ENCODE results near the gene ELFN2.

The ELFN2 gene

DNA sequence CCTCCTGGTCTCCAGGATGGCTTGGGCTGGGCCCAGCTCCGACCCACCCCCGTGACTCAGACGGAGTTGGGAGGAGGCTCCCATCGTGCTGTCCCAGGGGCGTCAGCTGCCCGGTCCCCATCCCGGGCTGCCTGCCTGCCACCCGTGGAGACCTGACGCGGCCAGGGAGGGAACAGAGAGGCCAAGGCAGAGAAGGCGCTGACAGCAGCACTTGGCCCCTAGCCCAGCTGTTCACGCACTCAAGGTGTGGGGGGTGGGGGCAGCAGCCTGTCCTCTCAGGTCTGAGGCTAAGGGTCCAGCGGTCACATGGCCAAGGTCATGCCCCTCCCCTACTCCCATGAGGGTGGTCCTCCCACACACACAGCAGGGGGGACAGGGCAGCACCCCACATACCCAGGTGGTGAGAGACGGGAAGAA is 48.6 kb downstream of the ELFN2 start:
- DNase-seq = no peak

DNA sequence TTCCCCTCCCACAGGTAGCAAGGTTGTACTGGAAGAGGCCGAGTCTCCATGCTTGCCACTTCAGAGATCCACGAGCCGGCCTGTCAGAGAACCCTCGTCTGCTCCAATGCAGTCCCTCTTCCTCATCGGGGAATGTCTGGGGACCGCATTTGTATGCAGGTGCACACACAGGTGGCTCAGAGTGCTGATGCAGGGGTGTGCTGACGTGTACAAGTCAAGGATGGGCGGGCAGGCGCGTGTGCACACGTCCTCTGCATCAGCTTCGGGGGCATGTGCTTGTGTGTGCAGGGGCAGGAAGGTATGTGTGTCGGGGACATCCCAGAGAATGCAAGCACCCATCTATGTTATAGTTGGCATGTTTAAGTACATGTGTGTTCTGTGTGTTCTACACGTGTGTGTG is 49.4 kb downstream of the ELFN2 start:
- DNase-seq = no peak

DNA sequence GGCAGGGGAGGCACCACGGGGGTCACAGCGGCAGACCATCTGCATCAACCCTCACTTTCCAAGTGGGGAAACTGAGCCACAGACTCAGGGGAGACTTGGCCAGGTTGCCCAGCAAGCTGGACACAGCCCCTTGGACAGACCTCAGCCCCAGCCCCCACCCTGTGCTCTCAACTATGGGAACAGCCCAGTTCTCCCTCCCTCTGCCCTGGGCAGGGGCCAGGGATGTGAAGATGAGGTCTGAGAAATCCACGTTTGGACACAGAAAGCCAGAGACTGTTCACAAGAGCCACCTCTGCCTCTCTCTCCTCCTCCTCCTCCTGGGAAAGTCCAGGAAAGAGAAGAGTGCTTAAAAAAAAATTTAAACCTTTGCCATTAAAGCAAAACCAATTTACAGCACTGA is 50.1 kb downstream of the ELFN2 start:
- DNase-seq = no peak

DNA sequence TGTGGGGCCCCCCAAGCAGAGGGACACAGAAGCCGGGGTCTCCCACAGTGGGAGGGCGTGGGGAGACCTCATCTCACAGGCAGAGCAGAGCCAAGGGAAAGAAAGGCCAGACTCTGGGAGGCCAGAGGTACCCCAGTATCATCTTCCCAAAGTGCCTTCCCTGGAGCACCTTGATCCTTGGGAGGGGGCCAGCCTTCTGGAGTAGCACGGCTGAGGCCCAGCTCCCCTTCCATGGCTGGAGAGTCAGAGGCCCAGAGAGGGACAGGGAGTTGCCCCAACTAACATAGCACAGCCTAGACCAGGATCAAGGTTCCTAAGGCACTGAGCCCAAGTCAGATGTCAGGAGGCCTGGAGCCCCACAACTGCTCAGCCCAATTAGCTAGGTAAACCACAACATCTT is 50.6 kb downstream of the ELFN2 start:
- no peak for DNase-seq

DNA sequence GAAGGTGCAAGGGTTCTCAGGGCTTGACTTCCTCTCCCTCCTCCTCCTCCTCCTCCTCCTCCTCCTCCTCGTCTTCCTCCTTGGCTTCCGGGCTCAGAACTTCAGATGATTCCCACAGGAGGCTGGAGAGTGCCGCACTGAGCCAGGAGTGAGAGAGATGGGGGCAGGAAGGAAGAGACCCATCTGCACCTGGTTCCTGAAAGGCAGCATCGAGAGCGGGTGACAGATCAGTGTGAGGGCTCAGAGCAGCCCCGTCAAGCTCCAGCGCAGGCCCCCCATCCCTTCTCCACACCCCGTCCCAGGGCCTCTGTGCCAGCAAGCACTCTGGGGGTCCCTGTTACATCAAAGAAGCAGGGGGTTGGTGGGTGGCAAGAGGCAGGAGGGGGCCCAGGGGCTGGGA is 51.5 kb downstream of the ELFN2 start:
- no peak for DNase-seq

DNA sequence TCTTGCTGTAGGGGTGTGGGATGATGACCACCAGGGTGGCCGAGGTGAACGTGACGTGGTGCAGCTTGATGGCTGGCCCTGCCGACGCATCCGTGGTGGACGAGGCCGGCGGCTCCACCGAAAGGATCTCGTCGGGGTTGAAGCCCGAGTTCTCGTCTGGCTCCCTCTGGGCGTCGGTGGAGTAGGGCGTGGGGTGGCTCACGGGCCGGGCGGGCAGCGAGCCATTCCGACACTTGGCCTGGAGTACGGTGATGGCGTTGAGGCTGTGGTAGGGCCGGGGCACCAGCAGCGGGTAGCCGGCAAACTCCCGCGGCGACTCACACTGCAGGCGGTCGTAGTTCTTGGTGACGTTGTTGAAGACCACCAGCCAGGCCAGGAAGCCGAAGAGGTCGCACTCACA is 52.7 kb downstream of the ELFN2 start:
- DNase-seq = no peak

DNA sequence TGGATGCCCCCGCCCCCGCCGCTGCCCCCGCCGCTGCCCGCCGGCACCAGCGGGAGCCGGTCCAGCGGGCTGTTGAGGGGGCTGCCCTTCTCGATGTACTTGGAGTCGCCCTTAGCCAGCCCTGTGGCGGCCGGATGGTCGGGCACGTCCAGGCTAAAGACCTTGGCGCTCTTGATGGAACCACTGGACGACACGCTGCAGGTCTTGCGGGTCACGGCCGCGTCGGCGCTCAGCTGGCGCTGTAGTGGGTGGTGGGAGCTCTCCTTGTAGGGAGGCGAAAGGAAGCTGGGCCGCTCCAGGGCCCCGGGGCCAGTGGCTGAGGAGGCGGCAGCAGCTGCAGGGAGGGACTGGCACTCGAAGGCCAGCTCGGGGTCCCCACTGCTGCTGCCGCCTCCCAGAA is 53.8 kb downstream of the ELFN2 start:
- no peak for DNase-seq

DNA sequence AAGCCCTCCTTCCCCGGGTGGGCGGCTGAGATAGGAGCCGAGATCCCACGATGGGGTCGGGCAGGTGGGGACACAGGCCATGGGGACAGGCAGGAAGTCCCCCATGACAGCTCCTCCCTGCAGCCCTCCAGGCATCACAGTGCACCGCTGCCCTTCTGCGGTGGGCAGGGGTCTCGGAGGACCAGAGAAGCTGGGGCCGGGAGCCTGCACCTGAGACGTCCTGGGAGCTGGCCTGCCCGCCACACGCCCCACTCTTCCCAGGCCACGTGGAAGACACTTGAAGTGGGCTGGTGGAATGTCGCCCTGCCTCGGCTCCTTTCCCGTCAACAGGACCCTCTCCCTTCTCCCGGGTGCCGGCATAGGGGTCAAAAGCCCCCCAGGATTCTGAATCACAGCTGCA is 55.4 kb downstream of the ELFN2 start:
- DNase-seq = no peak

DNA sequence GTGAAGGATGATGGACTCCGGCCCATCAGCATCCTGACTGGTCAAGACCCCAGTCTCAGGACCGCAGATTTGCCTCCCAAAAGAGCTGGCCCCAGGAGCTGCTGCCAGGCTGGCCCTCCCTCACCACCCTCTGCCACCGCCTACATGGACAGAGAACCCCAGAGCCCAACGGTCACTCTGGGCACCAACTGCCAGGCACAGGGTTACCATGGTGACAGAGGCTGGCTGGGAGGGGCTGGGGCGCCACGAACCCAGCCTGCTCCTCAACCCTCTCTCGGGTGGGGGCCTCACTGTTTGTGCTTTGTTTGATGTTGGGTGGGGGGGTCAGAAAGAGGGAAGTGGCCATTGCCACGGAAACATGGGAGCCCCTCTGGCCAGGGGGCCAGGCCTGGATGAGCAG is 55.8 kb downstream of the ELFN2 start:
- no peak for DNase-seq

DNA sequence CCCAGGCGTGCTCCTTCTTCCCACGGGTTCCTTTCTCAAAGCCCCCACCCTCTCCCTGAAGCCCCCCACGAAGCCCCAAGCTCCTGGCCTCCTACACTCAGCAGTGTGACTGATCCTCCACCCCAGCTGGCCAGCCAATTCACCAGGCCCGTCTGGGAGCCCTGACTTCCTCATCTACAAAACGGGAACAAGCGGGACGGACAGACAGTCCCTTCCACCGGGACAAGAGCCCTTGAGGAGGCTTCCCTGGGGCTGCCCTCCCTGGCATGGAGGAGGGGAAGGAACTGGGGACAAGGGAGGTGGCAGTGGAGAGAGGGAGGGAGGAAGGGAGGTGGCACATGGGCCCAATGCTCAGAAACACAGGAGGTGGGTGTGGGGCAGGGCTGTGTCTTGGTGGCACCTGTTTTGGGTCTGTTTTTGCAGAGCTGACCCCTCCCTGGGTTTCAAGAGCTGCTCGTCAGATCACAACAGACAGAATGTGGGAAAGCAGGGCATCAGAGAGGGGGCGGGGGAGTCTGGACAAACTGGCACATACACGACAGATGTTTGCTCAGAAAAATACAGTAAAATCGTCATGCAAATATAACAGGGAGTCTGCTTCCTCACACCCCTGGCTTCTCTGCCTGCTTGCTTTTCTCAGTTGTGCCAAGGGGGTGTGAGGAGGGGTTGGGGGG is 56.8 kb downstream of the ELFN2 start:
- DNase-seq = peak in 1 of 2 donors; percentile 29

DNA sequence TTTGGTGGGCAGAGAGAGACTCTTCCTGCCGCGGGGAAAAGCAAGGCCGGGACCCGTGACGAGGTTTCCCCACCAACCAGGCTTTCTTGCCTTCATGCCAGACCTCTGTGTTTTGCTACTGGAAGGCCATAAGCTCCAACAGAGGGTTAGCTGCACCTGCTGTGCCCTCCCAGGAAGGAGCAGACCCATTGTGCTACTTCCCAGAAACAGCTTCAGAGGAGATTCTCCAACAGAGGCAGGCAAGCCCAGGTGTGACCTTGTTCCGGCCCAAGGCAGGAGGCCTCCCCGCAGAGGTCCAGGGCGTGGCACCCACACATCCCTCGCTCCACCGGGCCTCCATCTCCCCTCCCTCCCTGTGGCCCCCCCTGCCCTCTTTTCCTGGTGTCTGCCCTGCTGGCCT is 57.8 kb downstream of the ELFN2 start:
- no peak for DNase-seq

DNA sequence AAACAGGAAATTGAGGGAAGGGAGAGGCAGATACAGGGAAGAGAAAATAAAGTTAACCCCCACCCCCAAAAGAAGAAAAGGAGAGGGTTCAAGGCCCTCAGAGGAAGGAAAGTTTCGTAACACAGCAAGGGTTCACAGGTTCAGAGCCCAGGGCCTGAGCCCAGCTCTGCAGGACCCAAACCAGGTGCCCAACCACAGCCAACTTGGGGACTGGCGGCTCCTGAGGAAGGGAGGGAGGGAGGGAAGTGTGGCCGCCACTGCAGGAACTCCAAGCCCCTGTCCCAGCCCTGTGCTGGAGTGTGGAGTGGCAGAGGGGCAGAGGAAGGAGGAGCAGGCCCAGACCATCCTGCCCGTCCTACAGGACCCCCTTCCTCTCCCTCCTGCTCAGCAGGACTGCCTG is 59.2 kb downstream of the ELFN2 start:
- DNase-seq = no peak

DNA sequence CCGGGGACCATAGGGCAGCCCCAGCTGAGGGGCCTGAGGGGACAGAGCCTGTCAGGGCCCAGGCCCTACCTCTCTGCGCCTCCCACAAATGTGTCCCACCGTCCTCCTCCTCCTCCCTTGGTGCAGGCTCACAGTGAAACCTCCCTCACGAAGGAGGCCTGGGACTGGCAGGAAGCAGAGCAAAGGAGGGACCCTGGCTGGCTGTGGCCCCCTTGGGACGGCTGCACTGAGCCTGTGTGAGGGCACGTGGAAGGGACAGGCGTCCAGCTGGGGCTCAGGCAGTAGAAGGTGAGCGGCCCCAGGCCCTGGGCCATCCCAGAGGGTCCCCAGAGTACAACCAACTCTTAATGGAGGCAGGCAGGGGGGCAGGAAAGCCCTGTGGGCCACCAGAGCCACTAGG is 60.7 kb downstream of the ELFN2 start:
- no peak for DNase-seq

DNA sequence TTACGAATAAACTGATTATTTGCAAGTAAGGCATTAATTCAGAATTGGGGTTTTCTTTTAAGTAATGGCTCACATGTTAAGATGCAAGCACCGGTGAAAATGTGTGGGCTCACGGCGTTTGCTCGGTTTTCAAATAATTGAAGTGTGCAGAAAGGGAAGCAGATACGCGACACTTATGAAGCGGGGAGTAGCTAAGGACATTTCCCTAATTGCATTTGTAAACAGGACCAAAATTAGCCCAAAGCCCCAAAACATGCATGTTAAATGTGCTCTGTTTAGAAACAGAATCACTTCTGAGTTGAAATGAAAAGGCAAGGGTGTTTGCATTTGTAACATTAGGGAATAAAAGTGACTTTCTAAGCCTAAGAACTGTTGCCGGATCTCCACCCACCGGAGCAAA is 61.3 kb downstream of the ELFN2 start:
- DNase-seq = no peak

DNA sequence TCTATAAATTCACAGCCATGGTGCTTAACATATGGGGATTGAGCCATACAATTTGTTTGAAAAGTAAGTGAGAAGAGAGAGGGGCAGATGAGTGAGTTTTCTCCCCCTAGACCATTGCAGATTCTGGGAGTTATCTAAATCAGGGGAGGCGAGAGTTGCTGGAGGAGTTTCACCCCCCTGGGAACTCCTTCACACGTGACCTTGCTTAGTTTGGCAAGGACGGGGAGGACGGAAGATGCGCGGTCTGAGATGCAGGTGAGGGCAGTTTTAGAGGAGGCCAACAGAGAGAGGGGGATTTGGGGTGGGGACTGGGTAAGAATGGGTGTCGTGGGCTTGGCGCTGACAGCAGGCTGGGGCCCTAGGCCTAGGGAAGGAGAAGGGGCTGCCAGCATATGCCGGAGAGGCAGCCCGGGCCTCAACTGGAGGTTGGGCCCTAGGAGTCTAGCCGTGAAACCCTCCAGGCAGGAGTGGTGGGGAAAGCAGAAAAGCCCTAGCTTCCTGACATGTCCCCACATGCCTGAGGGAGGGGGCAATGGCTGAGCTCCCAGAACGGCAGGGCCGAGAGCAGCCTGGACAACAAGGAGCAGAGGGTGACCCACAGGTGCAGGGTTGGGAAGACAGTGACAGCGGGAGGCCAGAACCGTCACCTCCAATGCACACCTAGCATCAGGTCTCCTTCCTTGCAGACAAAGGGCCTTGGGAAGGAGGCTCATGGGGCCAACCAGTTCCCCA is 63.9 kb downstream of the ELFN2 start:
- DNase-seq = no peak

DNA sequence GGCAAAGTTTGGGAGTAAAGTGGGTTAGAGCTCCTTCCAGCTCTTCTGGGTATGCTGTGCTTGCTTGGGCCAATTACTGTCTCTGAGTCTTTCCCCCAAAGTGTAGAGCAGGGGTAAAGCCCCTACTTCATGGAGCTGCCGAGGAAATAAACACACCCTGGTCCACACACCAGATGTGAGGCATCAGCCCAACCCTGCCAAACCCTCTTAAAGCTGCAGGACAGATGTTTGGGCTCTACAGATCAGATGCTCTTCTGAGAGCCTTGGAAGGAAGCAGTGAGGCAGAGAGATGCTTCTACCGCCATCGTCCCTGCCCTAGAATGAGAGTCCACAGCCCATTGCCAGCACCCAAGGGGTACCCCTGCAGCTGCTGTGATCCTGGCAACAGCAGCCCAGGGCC is 64.7 kb downstream of the ELFN2 start:
- DNase-seq = no peak

DNA sequence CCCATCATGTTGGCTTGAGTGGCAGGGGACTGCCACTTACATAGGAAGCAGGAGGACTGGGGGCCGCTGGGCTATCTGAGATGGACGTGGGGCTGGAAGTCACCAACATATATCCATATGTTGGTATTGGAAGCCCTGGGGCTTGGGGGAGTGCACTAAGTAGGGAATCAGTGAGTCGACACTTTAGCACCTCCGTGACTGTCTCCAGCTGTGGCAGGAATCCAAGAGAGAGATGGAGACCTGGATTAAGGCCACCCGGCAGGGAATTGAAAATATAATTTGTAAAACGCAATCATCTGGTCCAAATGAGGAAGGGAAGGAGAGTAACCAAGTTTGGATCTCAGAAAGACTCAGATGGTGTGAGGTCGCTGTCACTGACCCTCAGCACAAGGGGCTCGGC is 68.4 kb downstream of the ELFN2 start:
- no peak for DNase-seq

DNA sequence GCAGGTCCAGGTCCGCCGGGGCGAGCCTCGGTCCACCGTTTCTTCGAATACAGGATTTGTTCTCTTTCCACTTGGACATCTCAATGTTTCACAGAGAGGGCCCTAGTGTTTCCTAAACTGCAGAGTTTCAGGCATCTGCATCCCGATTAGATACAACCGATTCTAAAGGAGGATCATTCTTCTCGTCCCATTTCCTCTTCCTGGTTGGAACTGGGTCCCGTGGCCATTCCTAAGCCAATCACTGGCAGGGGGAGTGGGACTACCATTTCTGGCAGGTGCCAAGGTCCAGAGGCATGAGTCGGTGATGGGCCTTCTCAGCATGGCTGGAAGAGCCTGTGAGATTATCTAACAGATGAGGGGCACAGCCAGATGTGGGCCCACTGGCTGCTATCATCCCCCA is 68.9 kb downstream of the ELFN2 start:
- no peak for DNase-seq

DNA sequence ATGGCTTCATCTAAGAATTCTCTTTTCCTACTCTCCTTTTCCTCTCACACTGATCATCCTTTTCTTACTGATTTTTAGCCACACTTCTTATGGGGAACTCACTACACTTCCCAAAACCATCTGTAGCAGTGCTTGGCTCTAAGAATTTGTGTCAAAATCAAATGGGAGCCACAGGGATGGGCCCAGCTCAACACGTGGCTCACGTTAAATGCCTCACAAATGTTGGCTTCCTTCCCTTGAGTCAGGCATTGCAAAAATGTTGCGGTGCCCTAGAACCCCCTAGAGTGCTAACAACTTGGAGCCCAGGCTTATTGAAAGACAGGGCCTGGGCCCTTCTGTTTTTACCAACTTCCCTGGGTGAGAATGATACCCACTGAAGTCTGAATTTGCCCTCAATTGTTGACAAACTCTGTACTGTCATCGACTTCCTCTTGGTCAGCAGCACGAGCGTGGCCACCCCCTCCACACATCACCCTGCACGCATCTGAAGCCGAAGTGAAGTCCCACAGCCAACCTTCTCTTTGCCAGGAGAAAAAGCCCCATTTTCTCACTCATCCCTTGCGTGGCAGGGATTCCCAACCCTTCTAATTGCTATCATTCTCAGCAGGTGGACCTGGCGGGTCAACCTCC is 69.7 kb downstream of the ELFN2 start:
- DNase-seq = no peak

DNA sequence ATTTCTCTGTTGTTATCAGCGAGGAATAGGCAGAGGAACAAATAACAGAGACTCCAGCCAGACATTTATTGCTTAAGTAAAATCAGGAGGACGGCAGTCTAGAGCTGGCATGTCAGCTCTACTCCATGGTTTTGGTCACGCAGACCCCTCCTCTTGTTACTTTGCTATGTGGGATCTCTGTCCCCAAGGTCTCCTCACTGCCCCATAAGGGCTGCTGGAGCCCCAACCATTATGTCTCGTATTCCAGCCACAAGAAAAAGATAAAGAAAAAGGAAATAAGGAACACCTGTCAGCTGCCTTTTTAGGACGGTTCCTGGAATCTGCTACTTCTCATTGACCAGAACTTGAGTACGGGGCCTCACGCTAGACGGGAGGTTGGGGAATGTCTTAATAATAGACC is 70.4 kb downstream of the ELFN2 start:
- no peak for DNase-seq

DNA sequence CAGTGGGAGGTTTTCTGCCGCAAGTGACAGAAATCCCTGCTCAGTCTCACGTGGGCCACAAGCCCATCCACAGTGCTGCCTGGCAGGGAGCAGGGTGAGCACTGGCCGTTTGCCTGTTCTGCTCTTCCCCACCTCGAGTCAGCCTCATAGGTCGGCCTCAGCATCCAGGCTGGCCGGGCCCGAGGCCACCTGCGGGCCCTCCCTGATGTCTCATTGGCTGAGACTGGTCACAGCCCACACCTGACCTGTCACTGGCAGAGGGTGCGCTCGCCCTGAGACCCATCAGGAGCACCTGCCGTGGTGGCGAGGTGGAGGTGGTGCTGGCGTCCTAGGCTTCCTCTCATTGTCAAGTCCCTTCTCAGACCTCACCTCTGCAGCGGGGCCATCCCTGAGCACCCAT is 72.1 kb downstream of the ELFN2 start:
- DNase-seq = no peak

DNA sequence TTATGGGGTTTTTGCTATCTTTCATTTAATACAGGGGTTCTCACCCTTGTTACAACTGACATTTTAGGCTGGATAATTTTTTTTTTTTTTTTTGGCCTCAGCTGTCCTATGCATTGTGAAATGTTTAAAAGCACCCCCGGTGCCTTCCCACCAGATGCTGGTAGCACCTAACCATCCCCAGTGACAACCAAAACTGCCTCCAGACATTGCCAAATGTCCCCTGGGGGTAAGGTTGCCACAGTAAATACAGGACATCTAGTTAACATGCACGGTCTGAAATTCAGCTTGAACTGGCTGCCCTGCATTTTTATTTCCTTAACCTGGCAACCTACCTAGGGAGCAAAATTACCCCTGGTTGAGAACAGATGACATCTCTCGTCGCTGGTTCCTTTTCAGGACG is 72.6 kb downstream of the ELFN2 start:
- DNase-seq = no peak

DNA sequence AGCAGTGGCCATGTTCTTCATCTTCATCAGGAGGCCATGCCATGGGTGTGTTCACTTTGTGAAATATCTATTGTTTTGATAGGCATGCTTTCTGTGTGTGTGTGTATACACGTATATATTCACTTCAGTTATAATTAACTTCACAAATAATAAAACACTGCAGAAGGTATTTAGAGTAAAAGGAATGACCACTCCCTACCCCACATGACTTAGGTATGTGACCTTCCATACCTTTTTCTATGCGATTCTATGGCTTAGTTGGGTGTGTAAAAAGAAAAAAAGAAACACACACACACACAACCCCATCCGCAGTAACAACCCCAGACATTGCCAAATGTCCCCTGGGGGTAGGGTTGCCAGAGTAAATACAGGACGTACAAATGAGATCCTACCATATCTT is 73.0 kb downstream of the ELFN2 start:
- DNase-seq = no peak

DNA sequence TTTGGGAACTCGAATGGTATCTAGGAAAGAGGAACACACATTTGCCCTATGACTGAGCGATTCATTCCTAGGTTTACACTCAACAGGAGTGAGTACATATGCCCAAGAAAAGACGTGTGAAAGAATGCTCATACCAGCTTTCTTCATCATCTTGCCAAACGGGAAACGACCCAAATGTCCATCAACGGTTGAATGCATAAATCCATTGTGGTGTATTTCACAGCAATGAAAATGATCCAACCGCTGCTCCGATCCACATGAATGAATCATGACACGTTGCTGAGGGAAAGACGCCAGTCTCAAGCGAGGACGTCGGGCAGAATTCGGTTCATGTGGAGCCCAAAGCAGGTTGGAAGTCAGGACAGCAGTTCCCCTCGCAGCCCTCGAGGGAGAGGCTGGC is 73.4 kb downstream of the ELFN2 start:
- DNase-seq = no peak

DNA sequence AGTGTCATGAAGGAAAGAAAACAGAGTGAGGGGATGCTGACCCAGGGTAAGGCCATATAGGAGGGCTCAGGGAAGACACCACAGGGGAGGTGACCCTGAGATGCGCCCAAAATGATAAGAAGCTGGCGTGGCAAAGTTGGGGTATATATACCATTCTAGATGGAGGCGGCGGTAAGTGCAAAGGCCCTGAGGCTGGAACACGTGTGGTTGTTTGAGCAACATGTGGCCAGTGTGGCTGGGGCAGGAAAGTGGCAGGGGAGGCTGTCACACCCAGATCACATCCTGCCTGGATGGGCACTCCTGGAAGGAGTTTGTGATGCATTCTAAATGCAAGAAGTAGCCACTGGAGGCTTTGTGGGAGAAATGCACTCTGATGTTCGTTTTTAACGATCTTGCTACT is 74.8 kb downstream of the ELFN2 start:
- DNase-seq = no peak

Data from CD4-positive, alpha-beta T cell treated with Interferon alpha-2 for 1 hour (primary cell).